NCI-H1048 (cell line): ENCODE results near the gene MGAT4C.

Experiments
- DNase-seq: peaks from one replicate; lab custom pipeline; 2025; lab: John Stamatoyannopoulos, UW

Gene MGAT4C

GRCh38 chr12:85971800-85972199, 284.4 kb downstream of the MGAT4C start:
- DNase-seq: no peak

GRCh38 chr12:85968606-85969005, 287.6 kb downstream of the MGAT4C start:
- no peak for DNase-seq

- no peak for DNase-seq
Measured at GRCh38 chr12:85963326-85963725, 292.9 kb downstream of the MGAT4C start.

GRCh38 chr12:85956081-85956480, 300.1 kb downstream of the MGAT4C start:
- DNase-seq: no peak

DNA sequence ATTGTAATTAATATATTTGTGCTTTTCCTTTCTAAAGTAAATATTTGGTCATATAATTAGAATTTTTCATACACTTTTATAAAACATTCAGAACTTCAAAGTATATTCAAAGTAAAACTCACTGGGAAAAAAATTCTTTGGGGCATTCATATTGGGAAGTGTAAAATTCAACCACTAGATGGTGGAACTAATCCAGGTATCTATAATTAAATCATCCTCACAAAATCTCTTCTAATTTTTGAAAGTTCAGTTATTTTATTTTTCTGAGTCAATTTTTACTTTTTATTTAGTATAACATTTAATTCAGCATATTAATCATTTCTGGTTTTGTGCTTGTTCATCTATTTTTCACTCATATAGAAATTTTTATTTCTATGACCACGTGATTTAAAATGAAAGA, 301.1 kb downstream of the MGAT4C start:
- no peak for DNase-seq

GRCh38 chr12:85951823-85952222, 304.4 kb downstream of the MGAT4C start:
- DNase-seq: no peak

GRCh38 chr12:85949253-85949652, 306.9 kb downstream of the MGAT4C start:
- DNase-seq: peak; percentile 35

DNA sequence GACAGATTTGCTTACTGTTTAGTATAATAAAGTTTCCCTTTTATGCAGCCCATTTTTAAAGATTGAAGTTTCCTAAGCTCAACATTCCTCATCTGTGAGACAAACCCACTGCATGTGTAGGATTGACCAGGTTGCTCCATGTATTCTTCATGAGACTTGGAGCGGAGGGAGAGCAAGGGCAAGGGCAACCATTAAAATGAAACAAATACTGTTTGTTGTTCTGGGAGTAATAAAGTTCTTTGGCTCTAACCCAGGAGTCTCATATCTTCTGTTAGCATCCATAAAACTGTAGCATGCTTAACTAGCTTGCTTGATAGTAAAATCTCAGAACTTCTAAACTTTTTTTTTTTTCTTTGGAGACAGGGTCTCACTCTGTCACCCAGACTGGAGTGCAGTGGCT, 307.9 kb downstream of the MGAT4C start:
- DNase-seq: no peak

DNA sequence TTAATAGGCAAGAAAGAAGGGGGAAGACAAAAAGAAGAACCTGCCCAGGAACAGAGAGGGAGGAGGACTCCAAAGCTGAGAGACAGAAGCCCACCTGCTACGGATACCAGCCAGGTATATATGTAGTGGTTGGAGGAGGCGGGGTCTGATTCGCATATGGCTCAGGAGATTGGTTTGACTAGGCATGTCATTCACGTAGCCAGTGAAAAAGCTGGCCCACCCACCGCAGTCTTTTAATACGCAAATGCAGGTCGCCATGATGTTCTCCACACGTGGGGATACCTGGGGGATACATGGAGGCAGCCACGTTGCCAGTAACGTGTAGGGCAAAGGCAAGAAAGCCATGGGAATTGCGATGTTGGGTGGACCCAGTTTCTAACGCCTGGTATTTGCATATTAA, 308.9 kb downstream of the MGAT4C start:
- no peak for DNase-seq

GRCh38 chr12:85946375-85946774, 309.8 kb downstream of the MGAT4C start:
- DNase-seq: no peak

DNA sequence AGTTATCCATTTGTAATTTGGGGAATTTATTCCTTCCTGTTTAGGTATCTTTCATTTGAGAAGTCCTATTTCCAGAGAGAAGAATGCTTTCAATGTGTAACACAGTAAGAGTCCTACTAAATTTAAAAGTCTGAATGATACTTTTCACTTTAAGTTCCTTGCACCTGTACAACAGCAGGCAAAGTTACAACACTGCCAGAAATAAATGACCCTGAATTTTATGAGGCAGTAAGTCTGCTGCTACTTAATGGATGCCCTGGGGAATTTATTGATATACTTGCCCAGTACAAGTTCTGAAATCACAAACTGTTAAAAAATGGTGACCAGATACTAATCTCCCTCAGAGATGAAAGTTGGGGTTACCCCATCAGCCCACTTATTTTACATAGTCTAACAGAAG, 329.0 kb downstream of the MGAT4C start:
- DNase-seq: no peak

- no peak for DNase-seq
Measured at GRCh38 chr12:85923767-85924331, 332.3 kb downstream of the MGAT4C start.

DNA sequence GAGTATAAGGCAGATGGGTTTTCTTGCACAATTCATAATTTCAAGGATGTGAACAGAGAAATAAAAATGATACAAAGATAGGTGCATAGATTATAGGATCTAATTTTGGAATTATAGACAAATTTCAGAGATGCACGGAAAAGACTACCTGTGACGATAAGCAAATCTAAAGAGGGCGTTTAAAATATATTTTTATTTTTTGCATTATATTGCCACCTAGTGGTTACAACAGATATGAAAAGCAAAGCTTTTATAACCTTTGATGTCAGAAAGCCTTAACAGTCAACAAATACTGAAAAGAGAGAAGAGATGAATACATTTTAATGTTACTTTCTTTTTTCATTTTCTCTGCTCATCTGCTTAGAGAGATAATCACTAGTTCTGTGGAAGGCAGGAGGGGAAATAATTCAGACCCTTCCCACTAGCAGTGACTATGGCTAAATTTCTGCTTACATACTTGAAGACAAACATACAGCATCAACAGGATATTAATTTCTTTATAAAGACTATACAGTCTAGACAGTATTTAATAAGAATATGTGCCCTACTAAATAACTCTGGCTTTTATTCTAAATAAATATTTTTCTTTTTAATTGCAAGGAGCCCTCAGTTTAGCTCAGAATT, 335.8 kb downstream of the MGAT4C start:
- DNase-seq: peak; percentile 4
